ENCODE measurements around the gene CBX5.
"Not testable (repeated sequence)": the region's sequence is repeated elsewhere in the genome, so short reads cannot be mapped to it uniquely, and the experiment has no call there.

CBX5 gene

DNA sequence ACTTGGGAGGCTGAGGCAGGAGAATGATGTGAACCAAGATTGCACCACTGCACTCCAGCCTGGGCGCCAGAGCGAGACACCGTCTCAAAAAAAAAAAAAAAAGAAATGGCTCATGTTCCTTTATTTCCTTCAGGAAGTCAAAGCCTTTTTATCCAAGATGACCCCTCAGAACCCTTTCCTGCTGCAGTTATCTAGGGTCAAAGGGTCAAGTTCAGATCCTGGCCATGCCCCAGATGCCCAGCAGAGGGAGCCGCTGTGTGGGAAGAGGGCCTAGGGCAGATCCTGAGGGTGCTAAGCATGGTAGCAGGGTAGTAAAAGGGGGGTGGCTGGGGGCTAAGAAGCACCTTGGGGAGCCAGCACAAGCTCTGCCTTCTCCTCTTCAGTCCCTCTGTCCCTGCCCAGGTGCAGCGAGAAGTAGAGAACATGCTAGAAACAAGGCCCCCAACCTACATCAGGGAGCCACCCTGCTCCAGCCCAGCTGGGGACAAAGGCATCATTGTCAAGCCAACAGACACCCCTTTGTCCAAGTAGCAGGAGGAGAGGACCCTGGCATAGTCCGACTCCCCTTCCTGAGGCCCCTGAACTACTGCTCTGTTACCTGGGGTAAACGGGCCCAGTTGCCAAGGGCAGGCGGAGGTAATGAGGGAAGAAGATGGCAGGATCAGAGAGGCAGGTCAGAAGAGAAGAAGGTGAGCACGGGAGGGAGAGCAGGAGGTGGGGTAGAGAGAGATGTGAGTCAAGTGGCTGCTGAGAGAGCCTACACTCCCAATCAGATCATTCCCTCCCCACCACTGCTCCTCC, 14.4 kb upstream of the CBX5 start:
- peak; percentile 34 for DNase-seq (ENCODE audit: low spot score)

DNA sequence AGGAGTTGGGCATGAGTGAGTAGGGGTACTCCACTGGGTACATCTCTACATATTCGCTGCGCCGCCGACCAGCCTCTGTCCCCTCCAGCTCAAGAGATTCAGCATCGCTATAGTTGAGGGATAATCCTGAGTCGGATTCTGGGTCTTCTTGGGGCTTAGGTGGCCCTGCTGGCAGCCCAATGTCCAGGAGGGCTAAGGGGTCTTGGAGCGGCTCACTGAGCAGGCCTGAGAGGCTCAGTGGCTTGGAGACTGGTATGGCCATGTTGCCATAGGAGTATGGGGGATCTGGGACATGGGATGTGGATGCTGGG, 13.0 kb upstream of the CBX5 start:
- no peak for DNase-seq (ENCODE audit: low spot score)

DNA sequence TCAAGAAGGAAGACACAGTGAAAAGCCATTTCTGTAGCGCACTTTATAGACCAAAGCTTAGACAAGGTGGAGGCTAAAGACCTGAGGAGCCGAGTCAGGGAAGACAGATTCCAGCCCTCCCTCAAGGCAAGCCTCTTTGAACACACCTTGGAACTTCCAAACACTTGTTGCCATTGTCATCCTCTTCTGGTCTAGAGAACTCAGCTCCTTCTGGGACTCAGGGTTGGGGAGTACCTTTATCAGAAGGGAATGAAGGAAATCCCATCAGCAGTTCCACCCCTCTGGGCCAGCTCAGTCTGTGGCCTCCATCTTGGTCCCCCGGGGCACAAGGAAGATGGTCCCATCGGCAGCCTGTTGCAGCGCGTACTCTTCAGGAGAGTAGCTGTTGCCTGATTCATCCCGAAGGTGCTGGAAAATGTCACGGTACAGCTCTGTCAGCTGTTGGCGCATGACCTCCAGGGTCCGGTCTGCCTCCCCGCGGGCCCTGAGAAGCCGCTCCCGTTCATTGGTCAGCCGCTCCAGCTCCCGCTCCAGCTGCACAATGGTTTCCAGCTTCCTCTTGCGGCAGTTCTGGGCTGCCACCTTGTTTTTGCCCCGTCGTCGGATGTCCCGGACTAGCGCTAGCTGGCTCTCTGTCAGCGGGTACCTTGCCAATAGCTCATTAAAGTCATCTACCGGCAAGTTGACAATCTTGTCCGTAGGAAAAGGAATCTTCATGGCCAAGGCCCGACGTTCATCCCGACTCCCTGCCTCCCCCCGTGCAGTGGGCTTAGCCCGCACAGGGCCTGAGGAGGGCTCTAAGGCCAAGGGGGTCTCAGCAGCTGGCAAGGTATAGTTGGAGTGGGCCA, 12.4 kb upstream of the CBX5 start:
- no peak for DNase-seq (ENCODE audit: low spot score)

DNA sequence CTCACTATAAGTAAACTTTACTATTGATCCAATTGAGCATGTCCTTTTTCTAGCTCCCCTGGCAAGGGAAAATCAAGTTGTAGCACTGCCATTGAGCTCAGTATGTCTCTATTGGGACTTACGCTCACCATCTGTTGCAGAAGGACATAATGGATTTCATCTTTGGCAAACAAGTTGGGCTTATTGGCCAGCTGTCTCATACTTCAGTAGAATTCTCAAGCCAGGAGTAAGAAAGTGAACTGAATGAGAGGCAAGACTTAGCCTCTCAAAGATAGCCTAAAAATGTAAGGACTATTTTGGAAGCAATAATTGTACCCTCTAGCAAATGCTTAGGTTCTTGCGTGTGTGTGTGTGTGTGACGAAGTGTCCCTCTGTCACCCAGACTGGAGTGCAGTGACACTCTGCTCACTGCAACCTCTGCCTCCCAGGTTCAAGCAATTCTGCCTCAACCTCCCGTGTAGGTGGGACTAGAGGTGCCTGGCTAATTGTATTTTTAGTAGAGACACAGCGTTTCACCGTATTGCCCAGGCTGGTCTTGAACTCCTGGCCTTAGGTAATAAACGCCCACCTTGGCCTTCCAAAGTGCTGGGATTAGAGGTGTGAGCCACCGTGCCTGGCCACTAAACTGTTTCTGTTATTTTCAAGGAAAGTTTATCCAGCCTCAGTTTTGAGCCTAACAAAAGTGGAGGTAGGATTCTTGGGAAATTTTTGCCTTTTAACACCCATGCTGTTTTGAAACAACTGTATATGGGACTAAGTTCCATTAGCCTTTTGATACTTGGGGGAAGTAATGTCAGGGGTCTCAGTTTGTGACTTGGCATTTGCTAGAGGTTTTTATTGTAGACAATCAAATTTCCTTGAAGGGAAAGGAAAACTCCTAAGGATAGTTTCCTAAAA, 7.6 kb upstream of the CBX5 start:
- DNase-seq (ENCODE audit: low spot score), result no peak

DNA sequence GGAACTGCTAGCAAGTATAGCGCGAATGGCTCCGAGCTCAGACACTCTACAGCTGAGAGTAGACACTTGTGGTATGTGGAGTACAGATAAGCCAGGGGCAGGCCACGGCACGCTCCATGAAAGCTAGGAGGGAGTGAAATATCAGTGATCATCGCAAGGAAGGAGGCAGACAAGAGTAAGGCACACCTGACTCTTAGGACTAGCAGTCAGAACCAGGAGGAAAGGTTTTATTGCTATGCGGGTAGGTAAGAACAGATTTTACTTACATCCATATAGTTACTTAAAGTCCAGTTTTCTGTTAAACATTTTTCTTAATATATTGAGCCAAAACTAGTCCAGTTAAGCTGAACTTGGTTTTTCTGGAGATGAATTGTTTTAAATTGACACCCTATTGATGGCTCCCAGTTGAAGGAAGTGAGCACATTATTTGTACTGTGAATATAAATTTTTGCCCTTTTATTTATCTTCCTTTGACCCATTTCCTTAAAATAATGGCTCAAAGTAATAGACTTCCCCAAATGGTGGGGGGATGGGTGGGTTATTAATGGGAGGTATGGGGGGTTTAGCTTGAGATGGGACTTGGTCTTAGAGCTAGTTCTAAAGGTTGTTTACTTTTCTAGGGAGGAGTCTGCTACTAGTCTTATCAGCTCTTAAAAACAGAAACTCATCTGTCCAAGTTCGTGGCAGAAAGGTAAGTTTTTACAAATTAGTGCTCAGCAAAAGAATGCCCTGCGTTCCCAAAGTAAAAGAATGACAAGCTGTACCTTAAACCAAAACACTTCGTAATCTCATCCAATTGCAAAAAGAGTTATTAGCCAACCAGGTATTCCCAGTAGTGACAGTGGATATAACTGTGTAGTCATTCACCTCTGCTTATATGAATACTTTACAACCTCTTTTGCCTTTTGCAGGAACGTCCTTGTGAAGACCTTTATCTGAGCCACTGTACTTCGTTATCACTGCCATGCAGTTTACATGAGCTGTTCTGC, 6.4 kb upstream of the CBX5 start:
- peak; percentile 16 for DNase-seq (ENCODE audit: low spot score)

DNA sequence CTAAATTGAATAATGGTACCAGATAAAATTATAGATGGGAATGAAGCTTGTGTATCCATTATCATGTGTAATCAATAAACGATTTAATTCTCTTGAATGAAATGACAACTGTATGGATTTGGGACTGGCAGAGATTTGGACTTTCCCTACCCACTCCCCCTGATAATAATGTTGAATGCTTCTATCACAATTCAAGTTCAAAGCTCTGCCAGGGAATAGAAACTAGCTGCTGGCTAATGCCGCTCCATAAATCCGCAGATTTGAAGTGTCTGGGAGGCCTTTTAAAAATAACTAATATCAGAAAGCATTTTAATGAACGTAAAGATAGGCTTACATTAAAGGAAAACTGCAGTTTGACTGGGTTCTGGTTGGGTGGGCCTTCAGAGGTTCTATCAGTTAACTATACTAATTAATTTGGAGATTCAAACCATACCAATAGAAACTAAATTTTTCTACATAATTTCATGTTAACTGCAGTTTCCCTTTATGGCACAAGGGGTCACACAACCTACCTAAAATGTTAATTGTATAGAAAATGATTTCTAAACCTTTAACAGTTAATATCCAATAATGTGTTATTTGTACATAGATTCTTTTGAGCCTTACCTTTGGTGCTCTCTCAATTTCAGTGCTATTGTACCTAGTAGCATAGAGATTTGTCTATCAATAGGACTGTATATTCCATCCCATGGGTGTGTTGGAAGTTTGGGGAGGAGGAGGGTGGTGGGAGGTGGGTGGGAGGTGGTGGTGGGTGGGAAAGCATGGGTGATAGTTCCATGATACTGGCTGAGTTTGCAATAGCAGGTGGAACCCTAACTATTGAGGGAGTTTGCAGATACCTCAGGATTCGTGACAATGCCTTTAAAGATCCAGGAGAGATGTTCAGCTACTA, 5.5 kb upstream of the CBX5 start:
- DNase-seq (ENCODE audit: low spot score), result no peak

DNA sequence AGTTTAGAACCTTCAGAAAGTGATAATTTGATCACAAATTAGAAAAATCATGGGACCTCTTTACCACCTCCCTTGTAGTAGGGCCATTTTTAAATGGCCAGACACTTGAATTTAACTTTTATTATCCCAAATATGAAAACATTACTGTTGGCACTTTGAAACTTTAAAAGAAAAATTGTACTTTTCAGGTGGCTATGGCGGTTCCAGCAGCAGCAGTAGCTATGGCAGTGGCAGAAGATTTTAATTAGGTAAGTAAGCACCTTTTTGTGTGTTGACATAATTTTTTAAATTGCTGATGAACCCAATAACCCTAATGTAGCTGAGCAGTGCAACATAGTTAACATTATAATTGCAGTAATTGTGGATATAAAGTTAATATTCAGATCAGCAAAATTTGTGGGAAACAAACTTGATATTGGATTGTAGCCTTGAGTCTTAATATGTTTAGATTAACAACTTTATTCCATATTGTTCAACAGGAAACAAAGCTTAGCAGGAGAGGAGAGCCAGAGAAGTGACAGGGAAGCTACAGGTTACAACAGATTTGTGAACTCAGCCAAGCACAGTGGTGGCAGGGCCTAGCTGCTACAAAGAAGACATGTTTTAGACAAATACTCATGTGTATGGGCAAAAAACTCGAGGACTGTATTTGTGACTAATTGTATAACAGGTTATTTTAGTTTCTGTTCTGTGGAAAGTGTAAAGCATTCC, 4.3 kb upstream of the CBX5 start:
- not testable (repeated sequence) for DNase-seq (ENCODE audit: low spot score)

GRCh38 chr12:54282949-54283593, 3.1 kb upstream of the CBX5 start:
- DNase-seq (ENCODE audit: low spot score), result no peak

DNA sequence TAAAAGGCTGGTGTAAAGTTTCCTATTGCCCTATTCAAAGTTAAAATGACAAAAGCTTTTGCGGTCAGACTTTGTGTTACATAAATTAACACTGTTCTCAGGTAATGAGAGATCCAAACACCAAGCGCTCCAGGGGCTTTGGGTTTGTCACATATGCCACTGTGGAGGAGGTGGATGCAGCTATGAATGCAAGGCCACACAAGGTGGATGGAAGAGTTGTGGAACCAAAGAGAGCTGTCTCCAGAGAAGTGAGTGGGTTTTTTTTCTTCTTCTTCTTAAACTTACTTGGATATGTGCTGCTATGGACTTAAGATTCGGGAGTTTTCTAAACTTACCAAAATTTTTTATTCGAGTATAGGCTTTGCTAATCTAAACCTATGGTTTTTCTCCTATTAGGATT, 1.8 kb upstream of the CBX5 start:
- DNase-seq (ENCODE audit: low spot score), result not testable (repeated sequence)

- not testable (repeated sequence) for DNase-seq (ENCODE audit: low spot score)
Observed at GRCh38 chr12:54281261-54281638, 1.3 kb upstream of the CBX5 start.

DNA sequence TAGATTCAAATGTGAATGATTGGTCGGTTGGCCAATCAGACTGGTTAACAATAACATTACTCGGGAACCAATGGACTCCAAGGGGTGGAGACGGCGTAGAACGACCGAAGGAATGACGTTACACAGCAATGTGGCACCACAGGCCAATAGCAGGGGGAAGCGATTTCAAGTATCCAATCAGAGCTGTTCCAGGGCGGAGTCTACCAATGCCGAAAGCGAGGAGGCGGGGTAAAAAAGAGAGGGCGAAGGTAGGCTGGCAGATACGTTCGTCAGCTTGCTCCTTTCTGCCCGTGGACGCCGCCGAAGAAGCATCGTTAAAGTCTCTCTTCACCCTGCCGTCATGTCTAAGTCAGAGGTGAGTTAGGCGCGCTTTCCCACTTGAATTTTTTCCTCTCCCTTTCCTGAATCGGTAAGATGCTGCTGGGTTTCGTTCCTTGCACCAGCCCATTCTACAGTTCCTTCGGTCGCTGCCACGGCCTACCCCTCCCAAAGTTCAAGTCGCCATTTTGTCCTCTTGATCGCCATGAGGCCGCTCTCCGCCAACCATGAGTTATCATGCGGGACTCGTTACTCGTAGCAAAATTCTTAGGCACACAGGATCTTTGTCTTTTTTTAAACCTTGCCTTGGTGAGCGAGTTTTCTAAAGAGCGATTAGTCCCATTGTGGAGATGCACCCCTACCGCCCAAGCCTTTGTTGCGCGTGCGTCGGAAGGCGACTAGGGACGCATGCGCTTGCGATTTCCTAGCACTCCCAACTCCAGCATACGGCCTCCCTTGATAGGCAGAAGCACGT, 742 bp upstream of the CBX5 start, which contains the start of gene HNRNPA1:
HNRNPA1 (plus strand) TSS at position 259 of the 793 bp plus-strand sequence; CDS start at position 341, 82 bp downstream.
- DNase-seq (ENCODE audit: low spot score), result peak; percentile 100

- DNase-seq (ENCODE audit: low spot score), result no peak
Observed at GRCh38 chr12:54279227-54279631, 693 bp downstream of the CBX5 start.

GRCh38 chr12:54277823-54278276, 2.1 kb downstream of the CBX5 start:
- peak; percentile 65 for DNase-seq (ENCODE audit: low spot score)

- DNase-seq (ENCODE audit: low spot score), result no peak
Observed at GRCh38 chr12:54276368-54276767, 3.6 kb downstream of the CBX5 start.

- DNase-seq (ENCODE audit: low spot score), result no peak
Observed at GRCh38 chr12:54273981-54274380, 5.9 kb downstream of the CBX5 start.

DNA sequence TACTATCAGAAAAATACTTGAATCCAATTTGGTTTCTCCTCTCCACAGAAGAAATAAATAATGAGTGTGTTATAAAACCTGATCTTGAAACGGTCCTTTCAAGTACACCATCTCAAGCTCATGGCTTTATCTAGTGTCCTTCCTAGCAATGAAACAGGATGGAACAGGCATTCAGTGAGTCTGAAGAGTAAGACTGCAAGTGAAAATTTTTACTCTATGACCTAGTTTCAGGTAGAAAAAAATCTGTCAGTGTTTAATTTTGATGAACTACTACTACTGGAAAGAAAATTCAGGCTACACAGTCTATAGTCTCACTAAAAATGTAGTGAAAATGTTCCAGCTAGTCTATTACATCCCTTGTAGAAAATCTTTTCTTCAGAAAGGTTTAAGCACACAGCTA, 7.7 kb downstream of the CBX5 start:
- DNase-seq (ENCODE audit: low spot score), result no peak

DNA sequence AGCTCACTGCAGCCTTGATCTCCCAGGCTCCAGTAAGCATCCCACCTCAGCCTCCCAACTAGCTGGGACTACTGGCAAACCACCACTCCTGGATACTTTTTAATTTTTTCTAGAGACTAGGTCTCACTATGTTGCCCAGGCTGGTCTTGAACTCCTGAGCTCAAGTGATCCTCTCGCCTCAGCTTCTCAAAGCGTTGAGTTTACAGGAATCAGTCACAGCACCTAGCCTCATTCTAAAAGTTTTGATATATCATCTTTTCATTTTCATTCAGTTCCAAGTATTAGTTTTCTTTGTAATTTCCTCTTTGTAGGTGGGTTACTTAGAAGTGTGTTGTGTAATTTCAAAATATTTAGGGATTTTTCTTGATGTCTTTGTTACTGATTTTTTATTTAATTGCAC, 9.6 kb downstream of the CBX5 start:
- DNase-seq (ENCODE audit: low spot score), result no peak

GRCh38 chr12:54266852-54267251, 13.1 kb downstream of the CBX5 start:
- no peak for DNase-seq (ENCODE audit: low spot score)

Measured in kidney tubule cell (primary cell).